OCI-LY3 (cell line): ENCODE measurements around the gene CDKN2A.

ENCODE experiments used
- EZH2phosphoT487 ChIP-seq: fragments of 200-600 bp; shearing (Covaris generic); IDR thresholded peaks from 2 replicates; pipeline ENCODE4 v1.6.1; 2018; ENCODE audit warnings: antibody characterized with exemption, mixed run types, low read depth
- TF ChIP-seq, protein P1 (sequence below): fragments of 200-600, 300-600 bp; sonication (generic); IDR thresholded peaks from 2 replicates; pipeline ENCODE4 v1.5.1; 2014; ENCODE audit warnings: antibody characterized with exemption, low read length, low read depth

DNA sequence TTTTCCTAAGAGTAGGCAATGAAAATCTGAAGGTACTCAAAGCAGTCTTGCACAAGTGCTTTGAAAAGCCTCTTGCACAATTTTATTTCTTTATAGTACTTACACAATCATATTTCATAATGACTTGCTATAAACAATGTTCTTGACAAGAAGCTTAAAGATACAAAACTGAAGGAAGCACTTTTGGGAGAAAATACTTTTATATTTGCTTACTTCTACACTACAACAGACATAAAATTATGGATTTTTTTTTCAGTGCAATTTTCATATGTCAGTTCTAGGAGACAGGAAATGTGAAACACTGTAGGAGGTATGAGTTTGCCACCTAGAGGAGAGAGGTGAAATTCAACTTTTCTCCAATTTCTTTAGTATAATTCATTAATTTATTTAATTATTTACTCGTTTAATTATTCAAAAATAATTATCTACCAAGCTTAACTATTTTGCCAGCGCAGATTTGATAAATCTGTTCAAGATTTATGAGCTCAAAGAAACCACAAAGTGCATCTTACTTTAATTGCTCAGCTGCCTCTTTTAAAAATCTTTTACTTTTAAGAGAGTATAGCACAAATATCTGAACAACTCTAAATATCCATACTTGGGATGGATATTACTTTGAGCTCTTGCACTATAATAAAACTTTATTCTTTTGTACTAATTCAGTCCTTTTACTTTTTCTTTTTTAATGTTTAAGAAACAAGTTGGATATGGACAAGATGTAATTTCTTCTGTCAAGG, 43.9 kb upstream of the CDKN2A start:
- TF ChIP-seq, protein P1, sequence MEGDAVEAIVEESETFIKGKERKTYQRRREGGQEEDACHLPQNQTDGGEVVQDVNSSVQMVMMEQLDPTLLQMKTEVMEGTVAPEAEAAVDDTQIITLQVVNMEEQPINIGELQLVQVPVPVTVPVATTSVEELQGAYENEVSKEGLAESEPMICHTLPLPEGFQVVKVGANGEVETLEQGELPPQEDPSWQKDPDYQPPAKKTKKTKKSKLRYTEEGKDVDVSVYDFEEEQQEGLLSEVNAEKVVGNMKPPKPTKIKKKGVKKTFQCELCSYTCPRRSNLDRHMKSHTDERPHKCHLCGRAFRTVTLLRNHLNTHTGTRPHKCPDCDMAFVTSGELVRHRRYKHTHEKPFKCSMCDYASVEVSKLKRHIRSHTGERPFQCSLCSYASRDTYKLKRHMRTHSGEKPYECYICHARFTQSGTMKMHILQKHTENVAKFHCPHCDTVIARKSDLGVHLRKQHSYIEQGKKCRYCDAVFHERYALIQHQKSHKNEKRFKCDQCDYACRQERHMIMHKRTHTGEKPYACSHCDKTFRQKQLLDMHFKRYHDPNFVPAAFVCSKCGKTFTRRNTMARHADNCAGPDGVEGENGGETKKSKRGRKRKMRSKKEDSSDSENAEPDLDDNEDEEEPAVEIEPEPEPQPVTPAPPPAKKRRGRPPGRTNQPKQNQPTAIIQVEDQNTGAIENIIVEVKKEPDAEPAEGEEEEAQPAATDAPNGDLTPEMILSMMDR: no peak
- no peak for TF ChIP-seq EZH2phosphoT487
